ENCODE results near the gene VAPB.

VAPB gene

GRCh38 chr20:58342104-58342945 is 46.7 kb upstream of the VAPB start:
- no peak overlapping the region for H3K9ac ChIP-seq (ENCODE audit: low read length)
- H4K20me1 ChIP-seq (ENCODE audit: insufficient read depth, low read length) = peaks cover 14% of the 10 kb centered on the region; the same call in 1 of the 2 replicates
- H3K27ac ChIP-seq (ENCODE audit: low read length) = no peak overlapping the region
- TF ChIP-seq CTCF (IDR thresholded peaks at IDR 0.05; ENCODE audit: low read depth, low read length) (no peak), EZH2phosphoT487 (IDR thresholded peaks at IDR 0.05; ENCODE audit: low read depth) (no peak)
- peaks cover 25% of the 10 kb centered on the region for H3K36me3 ChIP-seq (replicated peaks; ENCODE audit: low read depth, low read length)
- H3K27me3 ChIP-seq (ENCODE audit: low read depth, low read length) = no peaks in the 10 kb centered on the region
- H3K79me2 ChIP-seq (ENCODE audit: low read length) = peaks cover 15% of the 10 kb centered on the region; the same call in 1 of the 2 replicates
- H3K4me1 ChIP-seq (ENCODE audit: low read length) = no peaks in the 10 kb centered on the region
- no peaks in the 10 kb centered on the region for H3K9me3 ChIP-seq (ENCODE audit: insufficient read depth, low read length)
- H3K4me2 ChIP-seq (ENCODE audit: low read length) = no peak overlapping the region
- no peak overlapping the region for H2AFZ ChIP-seq (ENCODE audit: low read depth, low read length)
- no peak overlapping the region for H3K4me3 ChIP-seq (ENCODE audit: low read length)

GRCh38 chr20:58344741-58345140 is 44.3 kb upstream of the VAPB start:
- H3K4me3 ChIP-seq (ENCODE audit: low read length) = no peak overlapping the region
- peaks cover 25% of the 10 kb centered on the region for H3K36me3 ChIP-seq (replicated peaks; ENCODE audit: low read depth, low read length)
- H3K27me3 ChIP-seq (ENCODE audit: low read depth, low read length) = no peaks in the 10 kb centered on the region
- H3K9ac ChIP-seq (ENCODE audit: low read length) = no peak overlapping the region
- H3K9me3 ChIP-seq (ENCODE audit: insufficient read depth, low read length) = no peaks in the 10 kb centered on the region
- H3K27ac ChIP-seq (ENCODE audit: low read length) = no peak overlapping the region
- no peaks in the 10 kb centered on the region for H3K4me1 ChIP-seq (ENCODE audit: low read length)
- H3K4me2 ChIP-seq (ENCODE audit: low read length) = no peak overlapping the region
- peaks cover 3% of the 10 kb centered on the region; the same call in 1 of the 2 replicates for H3K79me2 ChIP-seq (ENCODE audit: low read length)
- peaks cover 11% of the 10 kb centered on the region; the same call in 1 of the 2 replicates for H4K20me1 ChIP-seq (ENCODE audit: insufficient read depth, low read length)
- no peak overlapping the region for H2AFZ ChIP-seq (ENCODE audit: low read depth, low read length)
- no peak for TF ChIP-seq EZH2phosphoT487 (IDR thresholded peaks at IDR 0.05; ENCODE audit: low read depth)
- TF ChIP-seq CTCF (IDR thresholded peaks at IDR 0.05; ENCODE audit: low read depth, low read length) = no peak

- Histone ChIP-seq H3K9me3 (ENCODE audit: insufficient read depth, low read length) (no peaks in the 10 kb centered on the region), H3K4me3 (ENCODE audit: low read length) (no peak overlapping the region), H3K27me3 (ENCODE audit: low read depth, low read length) (no peaks in the 10 kb centered on the region), H3K27ac (ENCODE audit: low read length) (no peak overlapping the region), H3K79me2 (ENCODE audit: low read length) (no peaks in the 10 kb centered on the region), H3K9ac (ENCODE audit: low read length) (no peak overlapping the region), H3K36me3 (replicated peaks; ENCODE audit: low read depth, low read length) (peaks cover 35% of the 10 kb centered on the region), H3K4me2 (ENCODE audit: low read length) (no peak overlapping the region), H3K4me1 (ENCODE audit: low read length) (no peaks in the 10 kb centered on the region), H2AFZ (ENCODE audit: low read depth, low read length) (no peak overlapping the region), H4K20me1 (ENCODE audit: insufficient read depth, low read length) (0 out of 2 replicates have a peak, but pooled peaks cover 3% of the 10 kb centered on the region)
- TF ChIP-seq CTCF (IDR thresholded peaks at IDR 0.05; ENCODE audit: low read depth, low read length) (no peak), EZH2phosphoT487 (IDR thresholded peaks at IDR 0.05; ENCODE audit: low read depth) (no peak)
These were observed 39.5 kb upstream of the VAPB start for GRCh38 chr20:58349570-58349969.

GRCh38 chr20:58352468-58352867 is 36.6 kb upstream of the VAPB start:
- Histone ChIP-seq H2AFZ (ENCODE audit: low read depth, low read length) (no peak overlapping the region), H3K36me3 (replicated peaks; ENCODE audit: low read depth, low read length) (peaks cover 14% of the 10 kb centered on the region), H3K4me2 (ENCODE audit: low read length) (no peak overlapping the region), H3K4me1 (ENCODE audit: low read length) (no peaks in the 10 kb centered on the region), H3K79me2 (ENCODE audit: low read length) (no peaks in the 10 kb centered on the region), H3K9me3 (ENCODE audit: insufficient read depth, low read length) (no peaks in the 10 kb centered on the region), H3K27ac (ENCODE audit: low read length) (no peak overlapping the region), H3K27me3 (ENCODE audit: low read depth, low read length) (no peaks in the 10 kb centered on the region), H3K9ac (ENCODE audit: low read length) (no peak overlapping the region), H4K20me1 (ENCODE audit: insufficient read depth, low read length) (no peaks in the 10 kb centered on the region), H3K4me3 (ENCODE audit: low read length) (no peak overlapping the region)
- TF ChIP-seq CTCF (IDR thresholded peaks at IDR 0.05; ENCODE audit: low read depth, low read length) (no peak), EZH2phosphoT487 (IDR thresholded peaks at IDR 0.05; ENCODE audit: low read depth) (no peak)

Measured in OCI-LY3 (cell line).